Endothelial cell (in vitro differentiated cells): Measurements from ENCODE around the gene DPM1. TPM values are rescaled to one million over a fixed set of nuclear protein-coding genes. Genes with fewer than 3 reads are reported as not detected.

Experiments
- DNase-seq: peaks from one replicate; pipeline ENCODE4 v3.0.0; 2021; ENCODE audit warnings: low spot score
- H3K27ac Mint-ChIP-seq: one replicate; pipeline ENCODE4 v1.8.0; 2021; ENCODE audit warnings: mixed read lengths, inconsistent platforms; ENCODE audit not compliant: unreplicated experiment
- H3K27me3 Mint-ChIP-seq: one replicate; pipeline ENCODE4 v1.8.0; 2021; ENCODE audit warnings: mild to moderate bottlenecking, moderate library complexity, mixed read lengths, inconsistent platforms; ENCODE audit not compliant: unreplicated experiment
- H3K36me3 Mint-ChIP-seq: one replicate; pipeline ENCODE4 v1.8.0; 2021; ENCODE audit warnings: mild to moderate bottlenecking, low read depth, mixed read lengths, inconsistent platforms; ENCODE audit not compliant: unreplicated experiment
- H3K4me1 Mint-ChIP-seq: one replicate; pipeline ENCODE4 v1.8.0; 2021; ENCODE audit warnings: mild to moderate bottlenecking, mixed read lengths, inconsistent platforms; ENCODE audit not compliant: unreplicated experiment
- H3K4me3 Mint-ChIP-seq: one replicate; pipeline ENCODE4 v1.8.0; 2021; ENCODE audit warnings: mild to moderate bottlenecking, mixed read lengths, inconsistent platforms; ENCODE audit not compliant: unreplicated experiment
- H3K9me3 Mint-ChIP-seq: one replicate; pipeline ENCODE4 v1.8.0; 2021; ENCODE audit warnings: mixed read lengths, inconsistent platforms; ENCODE audit not compliant: unreplicated experiment
- total RNA-seq: library from RNA; stranded (reverse); fragmentation: NEBNext Ultra II Directional; extraction: Animal tissue kit (Norgen Biotek cat#: 25700); gene quantifications from one replicate; pipeline ENCODE4 v1.2.1, GENCODE V29; 2021; ENCODE audit not compliant: unreplicated experiment
- TF ChIP-seq, protein P1 (sequence below): fragments of 200-600 bp; sonication (generic); IDR thresholded peaks from one replicate; pipeline ENCODE4 v1.5.0; 2021; ENCODE audit warnings: antibody characterized with exemption; ENCODE audit not compliant: unreplicated experiment

DPM1 gene
- total RNA-seq, 1 donor from 2014 or later: 40.0 TPM

DNA sequence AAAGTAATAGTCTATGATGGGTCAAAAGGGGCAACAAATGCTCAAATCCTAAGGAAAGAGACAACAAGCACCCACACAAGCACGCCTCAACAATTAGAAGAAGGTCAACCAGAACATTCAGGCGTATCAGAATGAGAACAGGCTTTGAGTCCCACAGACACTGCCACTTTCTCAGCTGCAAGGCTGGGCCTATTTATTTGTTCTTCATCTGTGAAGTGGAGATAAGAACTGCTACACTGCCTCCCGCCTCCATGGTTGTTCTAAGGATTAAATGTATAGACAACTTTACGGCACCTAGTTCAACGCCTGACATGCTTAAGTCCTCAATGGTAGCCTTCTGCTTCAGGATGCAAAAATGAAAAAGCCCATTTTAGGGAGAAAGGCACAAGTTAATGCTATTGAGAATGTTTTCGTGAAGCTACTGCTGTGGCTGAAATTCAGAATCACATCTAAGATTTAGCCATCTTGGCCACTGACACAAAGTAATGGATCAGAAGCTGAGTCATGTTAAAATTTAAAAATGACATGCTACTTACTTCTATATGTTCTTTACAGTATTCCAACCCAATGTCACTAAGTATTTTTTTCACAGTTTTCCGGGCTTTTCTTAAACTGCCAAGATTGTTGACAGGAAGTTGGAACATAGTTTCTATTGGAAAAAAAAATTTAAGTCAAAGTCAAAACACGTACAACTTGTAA, 54.8 kb downstream of the DPM1 start:
- Mint-ChIP-seq H3K4me3 (no peak overlapping the region), H3K27ac (no peak overlapping the region), H3K9me3 (no peaks in the 10 kb centered on the region), H3K27me3 (no peaks in the 10 kb centered on the region), H3K4me1 (no peaks in the 10 kb centered on the region), H3K36me3 (peaks cover 9% of the 10 kb centered on the region)
- TF ChIP-seq, protein P1, sequence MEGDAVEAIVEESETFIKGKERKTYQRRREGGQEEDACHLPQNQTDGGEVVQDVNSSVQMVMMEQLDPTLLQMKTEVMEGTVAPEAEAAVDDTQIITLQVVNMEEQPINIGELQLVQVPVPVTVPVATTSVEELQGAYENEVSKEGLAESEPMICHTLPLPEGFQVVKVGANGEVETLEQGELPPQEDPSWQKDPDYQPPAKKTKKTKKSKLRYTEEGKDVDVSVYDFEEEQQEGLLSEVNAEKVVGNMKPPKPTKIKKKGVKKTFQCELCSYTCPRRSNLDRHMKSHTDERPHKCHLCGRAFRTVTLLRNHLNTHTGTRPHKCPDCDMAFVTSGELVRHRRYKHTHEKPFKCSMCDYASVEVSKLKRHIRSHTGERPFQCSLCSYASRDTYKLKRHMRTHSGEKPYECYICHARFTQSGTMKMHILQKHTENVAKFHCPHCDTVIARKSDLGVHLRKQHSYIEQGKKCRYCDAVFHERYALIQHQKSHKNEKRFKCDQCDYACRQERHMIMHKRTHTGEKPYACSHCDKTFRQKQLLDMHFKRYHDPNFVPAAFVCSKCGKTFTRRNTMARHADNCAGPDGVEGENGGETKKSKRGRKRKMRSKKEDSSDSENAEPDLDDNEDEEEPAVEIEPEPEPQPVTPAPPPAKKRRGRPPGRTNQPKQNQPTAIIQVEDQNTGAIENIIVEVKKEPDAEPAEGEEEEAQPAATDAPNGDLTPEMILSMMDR: no peak
- no peak for DNase-seq

DNA sequence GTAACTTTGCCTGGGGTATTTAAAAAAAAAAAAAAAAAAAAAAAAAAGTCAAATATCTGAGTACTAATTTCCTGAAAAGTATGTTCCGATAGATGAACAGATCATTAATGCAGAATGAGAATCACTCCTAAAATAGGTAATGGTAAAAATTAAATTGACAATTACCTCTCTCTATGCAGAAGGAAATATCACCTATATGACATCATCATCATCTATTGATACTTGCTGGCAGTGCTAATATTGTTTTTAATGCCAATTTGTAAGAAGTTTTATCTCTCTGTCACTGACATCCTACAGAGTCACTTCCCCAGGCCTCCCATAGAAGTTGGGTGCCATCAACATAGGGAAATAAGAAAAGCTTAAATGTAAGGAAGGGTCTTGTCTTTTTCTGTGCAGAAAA, 57.0 kb downstream of the DPM1 start:
- Mint-ChIP-seq H3K27ac (no peak overlapping the region), H3K27me3 (peaks cover 4% of the 10 kb centered on the region), H3K4me3 (no peak overlapping the region), H3K4me1 (peaks cover 9% of the 10 kb centered on the region), H3K36me3 (peaks cover 23% of the 10 kb centered on the region), H3K9me3 (no peaks in the 10 kb centered on the region)
- TF ChIP-seq, protein P1: no peak
- no peak for DNase-seq

DNA sequence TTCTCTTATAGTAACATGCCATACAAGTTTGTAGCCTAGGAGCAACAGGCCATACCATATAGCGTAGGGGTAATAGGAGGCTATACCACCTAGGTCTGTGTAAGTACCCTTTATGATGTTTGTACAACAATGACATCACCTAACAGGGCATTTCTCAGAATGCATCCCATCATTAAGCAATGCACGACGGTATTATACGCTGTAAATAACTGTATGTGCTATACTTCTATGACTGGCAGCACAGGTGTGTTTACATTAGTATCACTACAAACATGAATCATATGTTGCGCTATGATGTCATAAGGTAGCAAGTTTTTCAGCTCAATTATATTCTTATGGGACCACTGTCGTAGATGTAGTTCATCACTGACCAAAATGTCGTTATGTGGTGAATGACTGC, 58.1 kb downstream of the DPM1 start:
- Mint-ChIP-seq H3K36me3 (peaks cover 23% of the 10 kb centered on the region), H3K4me1 (peaks cover 9% of the 10 kb centered on the region)

DNA sequence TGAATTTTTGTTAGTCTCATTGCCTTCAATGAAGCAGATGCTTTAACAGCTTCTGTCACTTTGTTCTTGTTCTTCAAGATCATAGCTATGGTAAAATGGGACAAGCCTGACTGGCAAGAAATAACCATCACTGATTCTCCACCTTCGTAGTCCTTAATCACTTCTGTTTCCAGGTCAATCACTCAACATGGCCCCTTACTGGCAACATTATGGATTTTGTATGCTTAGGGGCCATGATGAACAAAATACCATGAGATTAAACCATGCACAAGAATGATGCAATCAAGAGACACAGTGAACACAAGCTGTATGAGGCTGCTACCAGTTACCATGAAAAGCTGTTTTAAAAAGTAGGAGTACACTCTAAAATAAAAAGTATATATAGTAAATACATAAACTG, 59.9 kb downstream of the DPM1 start:
- Mint-ChIP-seq H3K27me3 (peaks cover 4% of the 10 kb centered on the region), H3K4me3 (no peak overlapping the region), H3K9me3 (no peaks in the 10 kb centered on the region), H3K27ac (no peak overlapping the region), H3K36me3 (peaks cover 31% of the 10 kb centered on the region), H3K4me1 (peaks cover 9% of the 10 kb centered on the region)
- TF ChIP-seq, protein P1: no peak
- no peak for DNase-seq

More for the DNA sequence above, 58.1 kb downstream of the DPM1 start:
- TF ChIP-seq, protein P1: no peak
- H3K9me3 Mint-ChIP-seq: no peaks in the 10 kb centered on the region
- H3K27me3 Mint-ChIP-seq: peaks cover 4% of the 10 kb centered on the region
- no peak overlapping the region for H3K27ac Mint-ChIP-seq
- DNase-seq: no peak
- H3K4me3 Mint-ChIP-seq: no peak overlapping the region

- H3K27ac Mint-ChIP-seq: no peak overlapping the region
- TF ChIP-seq, protein P1: no peak
- H3K36me3 Mint-ChIP-seq: peaks cover 43% of the 10 kb centered on the region
- DNase-seq: no peak
- peaks cover 6% of the 10 kb centered on the region for H3K27me3 Mint-ChIP-seq
- H3K4me1 Mint-ChIP-seq: peaks cover 9% of the 10 kb centered on the region
- no peaks in the 10 kb centered on the region for H3K9me3 Mint-ChIP-seq
- H3K4me3 Mint-ChIP-seq: no peak overlapping the region
Measured at GRCh38 chr20:50895111-50895830, 63.1 kb downstream of the DPM1 start.
